ENCODE results near the gene PTCSC3. TPM values are rescaled to one million over a fixed set of nuclear protein-coding genes. Genes with fewer than 3 reads are reported as not detected.

Gene PTCSC3
- total and polyA plus RNA-seq, 2 donors from 2014 or later = 6.4 TPM; not detected in 1

GRCh38 chr14:36174767-36175424, 1.6 kb downstream of the PTCSC3 start:
- intact Hi-C loops (cut with DNase I) = no loop called here
- Histone ChIP-seq H3K9me3 (ENCODE audit: control insufficient read depth in 2 of 3, insufficient read depth in 1 of 3, low read length in 3 of 3) (no peaks in the 10 kb centered on the region), H3K9ac (ENCODE audit: low read length in 3 of 3) (no peak overlapping the region), H3K36me3 (ENCODE audit: control insufficient read depth in 2 of 3, insufficient read depth in 3 of 3, low read length in 3 of 3) (no peaks in the 10 kb centered on the region), H3K27ac (ENCODE audit: low read depth in 2 of 2, low read length in 2 of 2) (no peak overlapping the region), H3K4me1 (ENCODE audit: control insufficient read depth in 2 of 3, insufficient read depth in 2 of 3, low read depth in 1 of 3, low read length in 3 of 3) (peaks cover 0 to 7% (median 5%) of the 10 kb centered on the region in 3 donors), H3K27me3 (ENCODE audit: control insufficient read depth, insufficient read depth, low read length) (no peaks in the 10 kb centered on the region), H3K4me3 (ENCODE audit: low read length in 3 of 3) (peak overlapping the region in 2 of 3 donors; percentile 42)
- TF ChIP-seq CTCF (IDR thresholded peaks at IDR 0.05; ENCODE audit: borderline replicate concordance, extremely low read depth, insufficient read depth) = no peak
- DNase-seq (no peak), FAIRE-seq (no peak)

DNA sequence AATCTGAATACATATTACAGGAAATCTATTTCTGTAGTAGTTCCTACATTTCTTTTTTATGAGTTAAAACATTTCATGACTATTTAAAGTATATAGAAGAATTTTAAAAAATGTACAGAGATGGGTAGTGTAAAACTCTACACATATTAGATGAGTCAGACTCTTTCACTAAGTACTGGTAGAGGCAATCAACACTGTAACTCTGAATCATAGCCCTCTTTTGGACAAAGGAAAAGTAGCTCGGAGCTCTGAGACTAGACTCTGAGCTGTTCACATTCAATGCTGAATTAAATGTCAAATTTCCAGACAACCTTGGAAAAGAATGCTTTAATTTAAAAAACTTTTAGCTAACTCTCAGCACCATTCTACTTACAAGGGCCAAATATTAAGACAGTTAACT, 3.4 kb downstream of the PTCSC3 start:
- no peak overlapping the region for H3K9ac ChIP-seq (ENCODE audit: low read length in 3 of 3)
- intact Hi-C loops (cut with DNase I) = no loop called here
- H3K27ac ChIP-seq (ENCODE audit: low read depth in 2 of 2, low read length in 2 of 2) = no peak overlapping the region
- no peak for TF ChIP-seq CTCF (IDR thresholded peaks at IDR 0.05; ENCODE audit: borderline replicate concordance, extremely low read depth, insufficient read depth)
- H3K4me1 ChIP-seq (ENCODE audit: control insufficient read depth in 2 of 3, insufficient read depth in 2 of 3, low read depth in 1 of 3, low read length in 3 of 3) = peaks cover 0 to 7% (median 5%) of the 10 kb centered on the region in 3 donors
- H3K9me3 ChIP-seq (ENCODE audit: control insufficient read depth in 2 of 3, insufficient read depth in 1 of 3, low read length in 3 of 3) = no peaks in the 10 kb centered on the region
- no peaks in the 10 kb centered on the region for H3K36me3 ChIP-seq (ENCODE audit: control insufficient read depth in 2 of 3, insufficient read depth in 3 of 3, low read length in 3 of 3)
- H3K4me3 ChIP-seq (ENCODE audit: low read length in 3 of 3) = no peak overlapping the region
- H3K27me3 ChIP-seq (ENCODE audit: control insufficient read depth, insufficient read depth, low read length) = no peaks in the 10 kb centered on the region
- no peak for FAIRE-seq
- no peak for DNase-seq

DNA sequence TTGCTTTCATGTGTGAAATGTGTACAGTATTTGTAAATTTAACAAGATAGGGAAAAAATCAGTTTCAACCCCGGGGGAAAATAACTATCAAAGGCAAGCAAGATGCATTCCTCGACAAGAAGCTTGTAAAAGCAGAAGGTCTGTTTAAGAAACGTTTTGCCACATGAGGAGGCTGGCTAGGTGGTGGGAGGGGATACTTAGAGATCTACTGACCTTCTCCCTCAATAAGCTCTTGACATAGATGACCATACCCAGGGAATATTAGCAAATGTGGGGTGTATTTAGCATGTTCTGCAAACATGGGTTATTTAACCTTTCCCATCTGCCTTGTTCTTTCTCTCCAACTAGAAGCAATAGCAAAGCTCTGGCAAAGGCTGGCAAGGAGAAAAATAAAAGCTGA, 4.9 kb downstream of the PTCSC3 start:
- intact Hi-C loops (cut with DNase I) = no loop called here
- no peak overlapping the region for H3K4me3 ChIP-seq (ENCODE audit: low read length in 3 of 3)
- no peaks in the 10 kb centered on the region for H3K9me3 ChIP-seq (ENCODE audit: control insufficient read depth in 2 of 3, insufficient read depth in 1 of 3, low read length in 3 of 3)
- FAIRE-seq (no peak), DNase-seq (no peak)
- no peaks in the 10 kb centered on the region for H3K36me3 ChIP-seq (ENCODE audit: control insufficient read depth in 2 of 3, insufficient read depth in 3 of 3, low read length in 3 of 3)
- no peaks in the 10 kb centered on the region for H3K27me3 ChIP-seq (ENCODE audit: control insufficient read depth, insufficient read depth, low read length)
- no peak for TF ChIP-seq CTCF (IDR thresholded peaks at IDR 0.05; ENCODE audit: borderline replicate concordance, extremely low read depth, insufficient read depth)
- H3K4me1 ChIP-seq (ENCODE audit: control insufficient read depth in 2 of 3, insufficient read depth in 2 of 3, low read depth in 1 of 3, low read length in 3 of 3) = peaks cover 0 to 5% (median 0%) of the 10 kb centered on the region in 3 donors
- H3K9ac ChIP-seq (ENCODE audit: low read length in 3 of 3) = no peak overlapping the region
- H3K27ac ChIP-seq (ENCODE audit: low read depth in 2 of 2, low read length in 2 of 2) = no peak overlapping the region

- Histone ChIP-seq H3K4me3 (ENCODE audit: low read length in 3 of 3) (no peak overlapping the region), H3K27ac (ENCODE audit: low read depth in 2 of 2, low read length in 2 of 2) (no peak overlapping the region), H3K36me3 (ENCODE audit: control insufficient read depth in 2 of 3, insufficient read depth in 3 of 3, low read length in 3 of 3) (no peaks in the 10 kb centered on the region), H3K9ac (ENCODE audit: low read length in 3 of 3) (no peak overlapping the region), H3K9me3 (ENCODE audit: control insufficient read depth in 2 of 3, insufficient read depth in 1 of 3, low read length in 3 of 3) (no peaks in the 10 kb centered on the region), H3K27me3 (ENCODE audit: control insufficient read depth, insufficient read depth, low read length) (no peaks in the 10 kb centered on the region), H3K4me1 (ENCODE audit: control insufficient read depth in 2 of 3, insufficient read depth in 2 of 3, low read depth in 1 of 3, low read length in 3 of 3) (no peaks in the 10 kb centered on the region)
- intact Hi-C loops (cut with DNase I) = no loop called here
- TF ChIP-seq CTCF (IDR thresholded peaks at IDR 0.05; ENCODE audit: borderline replicate concordance, extremely low read depth, insufficient read depth) = no peak
- DNase-seq (no peak), FAIRE-seq (no peak)
Measured at GRCh38 chr14:36167431-36167830, 9.1 kb downstream of the PTCSC3 start.

Data from kidney (tissue), 14 donors.